HUES64 (cell line): ENCODE results near the gene ROR2.

Source experiments
- H3K27ac ChIP-seq: 2 replicates; pipeline ENCODE4 v1.7.0; 2013; ENCODE audit warnings: low read depth, low read length, inconsistent platforms
- H3K27me3 ChIP-seq: 2 replicates; pipeline ENCODE4 v1.6.1; 2013; ENCODE audit warnings: mild to moderate bottlenecking, low read length; ENCODE audit not compliant: insufficient read depth
- H3K36me3 ChIP-seq: 2 replicates; pipeline ENCODE4 v1.6.1; 2013; ENCODE audit warnings: mild to moderate bottlenecking, low read length; ENCODE audit not compliant: insufficient read depth
- H3K4me1 ChIP-seq: 2 replicates; pipeline ENCODE4 v1.6.1; 2013; ENCODE audit warnings: mild to moderate bottlenecking, low read length, moderate library complexity; ENCODE audit not compliant: insufficient read depth
- H3K4me3 ChIP-seq: 2 replicates; pipeline ENCODE4 v1.5.1; 2013; ENCODE audit warnings: mild to moderate bottlenecking, low read length, moderate library complexity
- H3K9ac ChIP-seq: 2 replicates; pipeline ENCODE4 v1.6.1; 2013; ENCODE audit warnings: mild to moderate bottlenecking, low read depth, low read length
- H3K9me3 ChIP-seq: 2 replicates; pipeline ENCODE4 v1.6.1; 2013; ENCODE audit warnings: low read depth, low read length; ENCODE audit not compliant: insufficient read depth
- WGBS: fragments of 150-250, 120-280 bp; methylation state at CpG from one replicate; pipeline ENCODE4 v1.1.7; 2013; ENCODE audit warnings: missing lambda C conversion rate; 5-methylcytosine and 5-hydroxymethylcytosine counted together

ROR2 gene

DNA sequence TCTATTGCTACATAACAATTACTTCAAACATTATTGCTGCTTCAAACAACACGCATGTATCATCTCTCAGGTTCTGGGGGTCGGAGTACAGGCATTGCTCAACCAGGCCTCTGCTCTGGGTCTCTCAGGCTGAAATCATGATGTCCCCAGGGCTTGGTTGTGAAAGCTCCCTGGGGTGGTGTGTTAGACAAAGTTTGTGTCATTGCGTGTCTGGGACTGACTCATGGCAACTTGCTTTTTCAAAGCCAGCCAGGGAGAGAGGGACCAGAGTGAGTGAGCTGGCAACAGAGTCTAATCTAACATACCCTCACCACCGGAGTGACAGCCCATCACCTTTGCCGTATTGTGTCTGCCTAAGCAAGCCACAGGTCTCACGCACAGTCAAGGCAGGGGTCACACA, 267.2 kb downstream of the ROR2 start:
- Histone ChIP-seq H3K9me3 (no peaks in the 10 kb centered on the region), H3K27ac (no peak overlapping the region), H3K36me3 (no peaks in the 10 kb centered on the region), H3K4me1 (peaks cover 10% of the 10 kb centered on the region; the same call in 1 of the 2 replicates), H3K4me3 (no peak overlapping the region), H3K27me3 (no peaks in the 10 kb centered on the region), H3K9ac (no peak overlapping the region)
- WGBS = 85% methylated on average over 6 of the region's 6 CpGs

DNA sequence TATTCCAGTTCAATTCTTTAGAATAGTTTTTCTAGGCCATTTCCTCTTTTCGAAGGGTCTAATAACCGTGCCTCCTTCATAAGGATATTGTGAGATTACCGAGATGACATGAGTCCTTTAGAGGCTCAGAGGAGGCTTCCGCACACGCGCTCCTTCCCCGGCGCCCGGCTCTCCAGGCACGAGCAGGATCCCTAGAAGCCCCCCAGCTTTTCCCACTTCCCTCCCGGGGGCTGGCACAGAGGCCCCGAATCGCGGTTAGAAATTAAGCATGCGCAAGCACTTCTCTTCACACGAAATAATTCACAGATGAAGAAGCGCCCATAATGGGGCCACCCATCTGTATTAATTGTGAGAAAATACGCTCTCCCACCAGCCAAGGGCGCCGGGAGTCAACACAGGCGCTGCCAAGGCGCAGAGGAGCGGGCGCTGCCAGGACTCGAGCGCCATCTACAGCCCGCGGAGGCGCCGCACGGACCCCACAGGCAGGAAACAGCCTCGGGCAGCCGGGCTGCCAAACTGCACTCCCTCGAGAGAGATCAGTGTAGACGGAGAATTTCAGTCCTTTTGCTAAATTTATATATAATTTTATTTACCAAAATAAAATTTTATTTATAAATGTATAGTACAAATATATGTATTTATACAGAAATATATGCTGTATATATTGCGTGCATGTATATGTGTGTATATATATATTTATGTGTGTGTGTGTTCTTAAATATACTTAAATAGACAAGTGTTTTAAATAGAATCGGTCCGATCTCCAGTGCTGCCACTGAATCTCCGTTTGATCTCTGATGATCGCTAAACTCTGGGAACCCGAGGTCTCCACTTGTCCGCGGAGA, 268.3 kb downstream of the ROR2 start:
- Histone ChIP-seq H3K9me3 (no peaks in the 10 kb centered on the region), H3K36me3 (no peaks in the 10 kb centered on the region), H3K9ac (no peak overlapping the region), H3K27me3 (no peaks in the 10 kb centered on the region), H3K4me1 (peaks cover 17% of the 10 kb centered on the region; the same call in 1 of the 2 replicates), H3K27ac (no peak overlapping the region), H3K4me3 (peak overlapping the region; percentile 40; the same call in 1 of the 2 replicates)
- 46% methylated on average over 39 of the region's 43 CpGs for WGBS

- Histone ChIP-seq H3K36me3 (no peaks in the 10 kb centered on the region), H3K9ac (no peak overlapping the region), H3K4me1 (peaks cover 17% of the 10 kb centered on the region; the same call in 1 of the 2 replicates), H3K4me3 (no peak overlapping the region), H3K27ac (no peak overlapping the region), H3K27me3 (no peaks in the 10 kb centered on the region), H3K9me3 (no peaks in the 10 kb centered on the region)
- 88% methylated on average over 15 of the region's 15 CpGs for WGBS
These were observed 269.0 kb downstream of the ROR2 start for GRCh38 chr9:91680998-91681397.

DNA sequence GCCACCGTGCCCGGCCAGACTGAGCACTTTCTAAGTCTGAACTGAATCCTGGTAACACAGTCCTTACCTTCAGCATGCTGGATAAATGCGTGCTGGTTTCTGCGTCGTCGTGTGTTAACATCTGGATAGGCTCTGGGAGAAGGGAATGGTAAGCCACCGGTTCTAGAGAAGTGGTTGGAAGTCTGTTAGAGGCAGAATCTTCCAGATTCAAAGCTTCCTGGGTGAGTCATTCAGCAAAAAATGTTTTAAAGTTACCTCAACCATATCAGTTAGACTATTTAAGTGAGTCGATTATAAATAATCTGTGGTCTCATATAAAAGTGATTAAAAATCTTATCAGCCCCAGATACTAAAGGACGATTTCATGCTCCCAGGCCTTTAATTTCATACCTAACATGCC, 269.9 kb downstream of the ROR2 start:
- Histone ChIP-seq H3K36me3 (no peaks in the 10 kb centered on the region), H3K9me3 (no peaks in the 10 kb centered on the region), H3K27me3 (no peaks in the 10 kb centered on the region), H3K4me3 (no peak overlapping the region), H3K27ac (no peak overlapping the region), H3K9ac (no peak overlapping the region), H3K4me1 (peaks cover 17% of the 10 kb centered on the region; the same call in 1 of the 2 replicates)
- WGBS = 91% methylated on average over 7 of the region's 9 CpGs

DNA sequence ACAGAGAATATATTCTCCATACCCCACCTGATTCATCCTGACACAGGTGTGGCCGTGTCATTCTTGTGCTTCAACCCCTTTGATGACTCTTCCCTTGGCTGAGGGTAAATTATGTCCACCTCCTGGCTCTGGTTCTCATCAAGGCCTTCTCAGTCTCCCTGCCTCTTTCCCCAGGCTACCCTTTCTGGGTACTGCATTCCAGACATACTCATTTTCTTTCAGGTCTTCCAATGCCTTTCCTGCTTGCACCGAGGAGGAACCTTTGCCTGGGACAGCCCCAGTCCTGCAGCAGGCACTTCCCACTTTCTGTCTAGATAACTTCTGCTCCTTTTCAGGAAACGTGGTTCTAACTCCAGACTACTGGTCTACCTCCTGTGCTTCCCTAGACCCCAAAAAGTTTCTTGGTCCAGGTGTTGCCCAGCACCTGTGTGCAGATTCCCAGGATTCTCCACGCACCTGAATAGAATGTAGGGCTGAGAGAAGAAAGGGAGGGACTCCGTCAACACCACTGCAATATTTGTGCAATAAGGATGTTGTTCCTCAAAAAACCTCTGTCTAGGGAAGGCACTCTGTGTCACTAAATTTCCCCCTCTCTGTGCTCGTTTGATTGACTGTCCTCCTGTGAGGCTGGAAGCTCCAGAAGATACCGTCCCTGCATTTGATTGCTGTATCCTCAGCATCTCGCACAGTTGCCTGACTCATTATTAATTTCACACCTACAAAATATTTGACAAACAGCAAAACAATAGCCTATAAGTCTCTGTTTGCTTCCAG, 271.0 kb downstream of the ROR2 start:
- 87% methylated on average over 8 of the region's 8 CpGs for WGBS
- peaks cover 17% of the 10 kb centered on the region; the same call in 1 of the 2 replicates for H3K4me1 ChIP-seq
- no peak overlapping the region for H3K9ac ChIP-seq
- H3K36me3 ChIP-seq = no peaks in the 10 kb centered on the region
- no peak overlapping the region for H3K4me3 ChIP-seq
- no peaks in the 10 kb centered on the region for H3K27me3 ChIP-seq
- no peak overlapping the region for H3K27ac ChIP-seq
- no peaks in the 10 kb centered on the region for H3K9me3 ChIP-seq

GRCh38 chr9:91677822-91678436, 272.1 kb downstream of the ROR2 start:
- H3K9ac ChIP-seq = no peak overlapping the region
- H3K27ac ChIP-seq = no peak overlapping the region
- peaks cover 17% of the 10 kb centered on the region; the same call in 1 of the 2 replicates for H3K4me1 ChIP-seq
- 81% methylated on average over 5 of the region's 5 CpGs for WGBS
- H3K9me3 ChIP-seq = no peaks in the 10 kb centered on the region
- H3K27me3 ChIP-seq = no peaks in the 10 kb centered on the region
- no peaks in the 10 kb centered on the region for H3K36me3 ChIP-seq
- H3K4me3 ChIP-seq = no peak overlapping the region

DNA sequence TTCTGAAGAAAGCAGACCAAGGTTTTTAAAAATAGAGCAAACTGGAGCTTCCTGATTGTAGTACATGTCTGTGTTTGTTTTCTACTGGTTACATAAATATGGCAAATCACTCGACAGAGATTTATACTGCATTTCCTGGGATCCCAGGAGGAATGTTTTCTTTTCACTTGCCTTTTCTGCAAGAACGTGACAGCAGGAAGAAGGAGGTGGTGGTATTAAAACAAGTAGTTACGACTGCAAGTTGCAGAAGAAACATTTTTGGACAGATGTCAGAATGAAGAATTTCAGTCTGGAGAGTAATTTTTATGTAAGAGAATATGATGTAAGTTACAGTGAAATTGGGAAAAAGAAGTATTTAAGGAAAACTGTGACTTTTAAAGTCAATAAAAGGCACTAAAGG, 272.7 kb downstream of the ROR2 start:
- Histone ChIP-seq H3K9me3 (no peaks in the 10 kb centered on the region), H3K9ac (no peak overlapping the region), H3K27me3 (no peaks in the 10 kb centered on the region), H3K4me3 (no peak overlapping the region), H3K27ac (no peak overlapping the region), H3K36me3 (no peaks in the 10 kb centered on the region), H3K4me1 (peaks cover 17% of the 10 kb centered on the region; the same call in 1 of the 2 replicates)
- WGBS = 82% methylated on average over 3 of the region's 3 CpGs

DNA sequence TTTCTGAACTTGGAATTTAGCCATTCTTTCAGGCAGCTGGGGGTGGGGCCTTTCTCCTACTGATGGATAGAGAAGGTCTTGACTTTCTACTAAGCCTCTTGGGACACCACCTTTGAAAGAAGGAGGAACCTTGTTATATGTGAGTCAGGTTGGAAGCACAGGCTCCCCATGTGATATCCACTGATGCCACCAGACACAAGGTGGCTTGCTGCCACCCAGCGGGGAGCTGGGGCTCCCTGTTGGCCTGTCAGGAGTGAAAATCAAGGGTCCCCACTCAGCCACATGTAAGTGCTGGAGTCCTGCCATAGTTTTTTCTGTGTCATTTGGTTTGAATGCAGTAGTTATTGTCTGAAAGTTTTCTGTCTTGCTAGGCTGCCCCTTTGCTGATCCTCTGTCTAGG, 274.0 kb downstream of the ROR2 start:
- H3K4me3 ChIP-seq = no peak overlapping the region
- WGBS = 96% methylated on average over 1 of the region's 1 CpG

GRCh38 chr9:91664663-91665062, 285.4 kb downstream of the ROR2 start:
- Histone ChIP-seq H3K9ac (no peak overlapping the region), H3K9me3 (no peaks in the 10 kb centered on the region), H3K27ac (no peak overlapping the region), H3K36me3 (no peaks in the 10 kb centered on the region), H3K4me3 (no peak overlapping the region), H3K4me1 (0 out of 2 replicates have a peak, but pooled peaks cover 5% of the 10 kb centered on the region), H3K27me3 (no peaks in the 10 kb centered on the region)
- 98% methylated on average over 8 of the region's 8 CpGs for WGBS

More for the DNA sequence above, 274.0 kb downstream of the ROR2 start:
- Histone ChIP-seq H3K36me3 (no peaks in the 10 kb centered on the region), H3K4me1 (peaks cover 17% of the 10 kb centered on the region; the same call in 1 of the 2 replicates), H3K27me3 (no peaks in the 10 kb centered on the region), H3K9me3 (no peaks in the 10 kb centered on the region), H3K9ac (no peak overlapping the region), H3K27ac (no peak overlapping the region)

GRCh38 chr9:91663858-91664257, 286.2 kb downstream of the ROR2 start:
- H3K36me3 ChIP-seq = no peaks in the 10 kb centered on the region
- 93% methylated on average over 6 of the region's 6 CpGs for WGBS
- H3K9ac ChIP-seq = no peak overlapping the region
- 0 out of 2 replicates have a peak, but pooled peaks cover 5% of the 10 kb centered on the region for H3K4me1 ChIP-seq
- H3K4me3 ChIP-seq = no peak overlapping the region
- H3K27me3 ChIP-seq = no peaks in the 10 kb centered on the region
- H3K27ac ChIP-seq = no peak overlapping the region
- no peaks in the 10 kb centered on the region for H3K9me3 ChIP-seq

DNA sequence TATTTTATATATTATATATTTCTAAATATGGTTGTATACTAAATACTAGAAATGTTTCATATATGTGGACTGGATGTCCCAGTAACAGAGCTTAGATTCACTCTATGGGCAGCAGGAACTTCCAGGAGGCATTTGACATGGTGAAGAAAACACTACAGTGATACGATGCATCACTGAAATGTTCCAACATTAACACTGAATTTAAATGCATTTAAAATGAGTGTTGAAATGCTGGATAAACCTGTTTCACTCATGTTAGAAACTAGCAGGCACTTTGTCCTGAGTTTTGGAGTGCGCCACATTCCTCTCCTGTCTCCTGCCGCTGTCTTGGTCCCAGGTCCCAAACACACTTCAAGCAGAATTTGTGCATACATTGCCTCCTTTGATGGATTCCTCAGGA, 288.6 kb downstream of the ROR2 start:
- Histone ChIP-seq H3K4me1 (0 out of 2 replicates have a peak, but pooled peaks cover 5% of the 10 kb centered on the region), H3K9me3 (no peaks in the 10 kb centered on the region), H3K27me3 (no peaks in the 10 kb centered on the region), H3K4me3 (no peak overlapping the region), H3K27ac (no peak overlapping the region), H3K36me3 (no peaks in the 10 kb centered on the region), H3K9ac (no peak overlapping the region)
- over 99% methylated on average over 3 of the region's 3 CpGs for WGBS
